GM10266 (cell line): Measurements from ENCODE around the gene CDCA3.
"Not testable (repeated sequence)": the region's sequence is repeated elsewhere in the genome, so short reads cannot be mapped to it uniquely, and the experiment has no call there.

ENCODE experiments used
- DNase-seq: peaks from one replicate; pipeline ENCODE4 v3.0.0; 2012; ENCODE audit errors: extremely low spot score
- TF ChIP-seq, protein P1 (sequence below): IDR thresholded peaks from 2 replicates; pipeline ENCODE4 v1.5.1; 2012; ENCODE audit warnings: mild to moderate bottlenecking, low read depth; ENCODE audit not compliant: control insufficient read depth, insufficient read depth; ENCODE audit errors: missing control alignments

Gene CDCA3

DNA sequence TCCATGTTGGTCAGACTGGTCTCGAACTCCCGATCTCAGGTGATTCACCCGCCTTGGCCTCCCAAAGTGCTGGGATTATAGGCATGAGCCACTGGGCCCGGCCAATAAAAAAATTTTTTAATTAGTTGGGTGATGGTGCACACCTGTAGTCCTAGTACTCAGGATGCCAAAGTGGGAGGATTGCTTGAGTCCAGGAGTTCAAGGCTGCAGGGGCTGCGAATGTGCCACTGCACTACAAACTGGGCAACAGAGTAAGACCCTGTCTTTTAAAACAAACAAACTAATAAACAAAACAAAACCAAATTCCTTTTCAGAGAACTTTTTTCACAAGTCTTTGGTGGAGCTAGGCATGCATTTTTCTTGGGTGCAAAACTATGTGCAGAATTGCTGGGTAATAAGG lies 32.2 kb upstream of the CDCA3 start:
- DNase-seq = no peak
- TF ChIP-seq, protein P1, sequence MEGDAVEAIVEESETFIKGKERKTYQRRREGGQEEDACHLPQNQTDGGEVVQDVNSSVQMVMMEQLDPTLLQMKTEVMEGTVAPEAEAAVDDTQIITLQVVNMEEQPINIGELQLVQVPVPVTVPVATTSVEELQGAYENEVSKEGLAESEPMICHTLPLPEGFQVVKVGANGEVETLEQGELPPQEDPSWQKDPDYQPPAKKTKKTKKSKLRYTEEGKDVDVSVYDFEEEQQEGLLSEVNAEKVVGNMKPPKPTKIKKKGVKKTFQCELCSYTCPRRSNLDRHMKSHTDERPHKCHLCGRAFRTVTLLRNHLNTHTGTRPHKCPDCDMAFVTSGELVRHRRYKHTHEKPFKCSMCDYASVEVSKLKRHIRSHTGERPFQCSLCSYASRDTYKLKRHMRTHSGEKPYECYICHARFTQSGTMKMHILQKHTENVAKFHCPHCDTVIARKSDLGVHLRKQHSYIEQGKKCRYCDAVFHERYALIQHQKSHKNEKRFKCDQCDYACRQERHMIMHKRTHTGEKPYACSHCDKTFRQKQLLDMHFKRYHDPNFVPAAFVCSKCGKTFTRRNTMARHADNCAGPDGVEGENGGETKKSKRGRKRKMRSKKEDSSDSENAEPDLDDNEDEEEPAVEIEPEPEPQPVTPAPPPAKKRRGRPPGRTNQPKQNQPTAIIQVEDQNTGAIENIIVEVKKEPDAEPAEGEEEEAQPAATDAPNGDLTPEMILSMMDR = no peak

DNA sequence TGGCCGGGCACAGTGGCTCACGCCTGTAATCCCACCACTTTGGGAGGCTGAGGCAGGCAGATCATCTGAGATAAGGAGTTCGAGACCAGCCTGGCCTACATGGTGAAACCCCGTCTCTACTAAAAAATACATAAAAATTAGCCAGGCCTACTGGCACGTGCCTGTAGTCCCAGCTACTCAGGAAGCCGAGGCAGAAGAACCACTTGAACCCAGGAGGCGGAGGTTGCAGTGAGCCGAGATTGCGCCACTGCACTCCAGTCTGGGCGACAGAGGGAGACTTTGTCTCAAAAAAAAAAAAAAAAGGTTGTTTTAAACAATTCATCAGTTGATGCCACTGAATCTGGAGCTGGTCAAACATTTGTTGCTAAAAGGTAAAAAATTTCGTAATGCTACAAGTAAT lies 28.7 kb upstream of the CDCA3 start:
- not testable (repeated sequence) for DNase-seq

DNA sequence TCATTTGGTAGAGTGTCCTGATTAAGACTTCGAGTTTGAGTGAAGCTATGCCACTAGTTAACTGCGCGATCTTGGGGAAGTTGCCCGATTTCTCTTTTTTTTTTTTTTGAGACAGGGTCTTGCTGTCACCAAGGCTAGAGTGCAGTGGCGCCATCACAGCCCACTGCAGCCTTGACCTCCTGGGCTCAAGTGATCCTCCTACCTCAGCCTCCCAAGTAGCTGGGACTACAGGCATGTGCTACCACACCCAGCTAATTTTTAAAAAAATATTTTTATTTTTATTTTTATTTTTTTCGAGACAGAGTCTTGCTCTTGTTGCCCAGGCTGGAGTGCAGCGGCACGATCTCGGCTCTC lies 22.9 kb upstream of the CDCA3 start:
- DNase-seq = not testable (repeated sequence)

DNA sequence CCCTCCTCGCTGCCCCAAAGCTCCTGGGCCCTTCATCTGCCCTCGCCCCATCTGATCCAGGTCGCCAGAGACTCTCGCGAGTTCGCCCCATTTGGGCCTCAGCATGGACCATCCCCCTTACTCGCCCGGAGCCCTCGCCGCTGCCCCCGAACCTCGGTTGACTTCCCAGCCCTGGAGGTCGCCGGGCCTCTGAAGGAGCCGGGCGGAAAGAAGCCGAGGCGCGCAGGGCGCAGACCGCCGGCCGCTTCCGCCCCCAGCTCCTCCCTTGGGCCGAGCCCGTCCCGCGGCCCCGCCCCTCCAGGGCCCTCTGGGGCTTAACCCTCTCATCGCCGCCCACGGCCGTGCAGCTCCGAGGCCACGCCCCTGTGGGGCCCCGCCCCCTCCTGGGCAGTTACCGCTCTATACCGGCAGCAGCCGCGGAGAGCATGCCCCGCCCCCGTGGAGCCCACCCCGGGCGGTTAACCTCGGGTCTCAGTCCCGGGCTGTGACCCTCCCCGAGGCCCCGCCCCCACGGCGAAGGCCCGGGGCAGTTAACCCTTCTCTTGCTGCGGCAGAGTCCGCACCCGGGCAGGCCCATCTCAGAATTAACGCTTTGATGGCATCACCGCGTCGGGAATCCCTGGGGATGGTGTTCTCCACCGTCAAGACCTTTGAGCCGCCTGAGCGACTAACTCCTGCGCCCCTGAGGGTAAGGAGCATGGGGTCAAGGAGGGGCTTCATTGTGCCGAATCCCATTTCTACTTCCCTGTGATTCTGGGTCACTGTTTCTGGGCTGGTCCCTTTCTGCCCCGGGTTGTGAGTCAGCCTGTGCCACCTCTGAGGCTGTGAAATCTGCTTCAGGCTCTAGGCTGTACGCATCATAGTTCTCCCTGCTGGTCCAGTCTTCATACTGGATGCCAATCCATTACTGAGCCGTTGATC lies 22.3 kb upstream of the CDCA3 start, which contains the start of gene SPSB2:
Gene SPSB2, minus strand, starts transcription at position 210 of the 921 bp plus-strand sequence. CDS start 402 bp downstream, outside the sequence.
- TF ChIP-seq, protein P1 = no peak
- DNase-seq = peak; percentile 97

DNA sequence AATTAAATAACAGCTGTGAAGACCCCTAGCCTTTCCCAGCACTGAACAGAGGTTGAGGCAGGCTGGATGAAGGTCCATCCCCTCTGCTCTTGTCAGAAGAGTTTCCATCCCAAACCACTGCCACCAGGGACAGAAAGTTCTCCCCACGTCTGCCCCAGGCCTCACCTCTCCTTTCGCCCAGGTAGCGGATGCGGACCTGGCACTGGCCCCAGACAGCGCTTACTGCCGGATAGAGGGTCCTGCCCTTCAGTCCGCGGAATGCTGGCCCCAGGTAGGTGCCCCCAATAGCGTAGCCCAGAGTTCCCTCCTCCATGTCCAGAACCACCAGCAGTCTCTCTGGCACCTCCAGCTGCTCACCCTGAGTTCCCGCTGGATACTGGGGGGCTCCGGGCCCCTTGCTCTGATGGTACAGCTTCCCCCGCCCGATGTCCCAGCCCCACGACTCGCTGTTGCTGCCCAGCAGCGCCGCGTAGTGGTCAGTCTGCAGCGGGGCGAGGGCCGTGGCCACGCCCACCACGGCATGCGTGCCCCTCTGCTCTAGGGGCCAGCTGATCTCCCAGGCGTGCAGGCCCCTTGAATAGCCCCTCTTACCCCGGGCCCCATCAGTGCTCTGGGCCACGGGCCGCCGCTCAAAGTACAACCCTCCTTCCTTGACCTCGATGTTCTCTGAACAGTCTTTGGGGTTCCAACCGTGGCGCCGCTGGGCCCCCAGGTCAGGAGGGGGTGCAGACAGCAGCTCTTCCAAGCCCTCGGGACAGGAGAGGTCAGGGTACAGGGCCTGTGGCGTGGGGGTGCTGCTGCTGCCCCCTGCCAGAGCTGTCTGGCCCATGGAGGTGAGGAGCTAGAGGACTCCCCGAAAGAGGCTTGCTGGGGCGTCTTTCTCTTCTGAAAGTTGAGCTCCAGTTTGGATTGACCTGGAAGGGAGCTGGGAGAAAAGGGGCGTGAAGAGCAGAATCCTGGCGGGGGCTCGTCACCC lies 21.3 kb upstream of the CDCA3 start:
- TF ChIP-seq, protein P1 = peak; percentile 100
- DNase-seq = peak; percentile 90

DNA sequence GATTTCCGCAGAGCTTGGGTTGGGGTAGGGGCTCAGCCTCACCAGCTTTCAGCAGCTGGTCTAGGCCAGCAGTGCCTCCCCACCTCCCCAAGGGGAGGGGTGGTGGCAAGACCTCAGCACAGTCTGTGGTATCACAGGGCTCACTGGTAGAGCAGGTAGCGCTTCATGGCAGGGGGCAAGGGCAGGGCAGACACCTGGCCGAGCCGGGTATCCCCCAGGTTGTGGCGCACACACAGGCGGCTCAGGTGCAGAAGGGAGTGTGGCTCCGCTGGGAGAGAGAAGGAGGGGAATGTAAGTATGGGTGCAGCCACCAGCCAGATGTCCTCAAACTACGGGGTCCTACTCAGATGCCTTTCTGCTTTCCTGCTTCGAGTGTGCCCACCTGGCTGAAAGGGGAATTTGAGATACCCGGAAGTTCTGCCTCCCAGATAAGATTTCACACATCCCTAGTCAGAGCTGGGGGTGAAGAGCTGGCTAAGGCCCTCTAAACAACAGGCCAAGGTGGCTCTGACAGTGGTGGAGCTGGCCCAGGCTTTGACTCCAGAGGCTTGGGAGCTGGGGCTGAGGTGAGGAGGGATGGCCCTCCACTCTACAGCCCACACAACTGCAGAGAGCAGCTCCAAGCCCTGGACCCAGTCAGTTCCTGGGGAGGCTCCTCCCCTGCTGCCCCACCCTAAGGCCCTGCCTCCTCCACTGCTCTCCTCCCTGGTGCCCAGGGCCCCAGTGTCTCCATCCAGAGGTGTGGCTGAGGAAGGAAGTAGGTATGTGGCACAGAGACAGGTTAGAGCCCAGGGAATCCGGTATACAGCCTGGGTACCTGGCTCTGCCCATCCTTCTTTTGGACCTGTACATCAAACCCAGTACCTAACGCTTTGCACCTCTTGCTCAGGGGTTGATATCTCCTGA lies 20.2 kb upstream of the CDCA3 start:
- peak; percentile 57 for DNase-seq
- TF ChIP-seq, protein P1 = no peak

DNA sequence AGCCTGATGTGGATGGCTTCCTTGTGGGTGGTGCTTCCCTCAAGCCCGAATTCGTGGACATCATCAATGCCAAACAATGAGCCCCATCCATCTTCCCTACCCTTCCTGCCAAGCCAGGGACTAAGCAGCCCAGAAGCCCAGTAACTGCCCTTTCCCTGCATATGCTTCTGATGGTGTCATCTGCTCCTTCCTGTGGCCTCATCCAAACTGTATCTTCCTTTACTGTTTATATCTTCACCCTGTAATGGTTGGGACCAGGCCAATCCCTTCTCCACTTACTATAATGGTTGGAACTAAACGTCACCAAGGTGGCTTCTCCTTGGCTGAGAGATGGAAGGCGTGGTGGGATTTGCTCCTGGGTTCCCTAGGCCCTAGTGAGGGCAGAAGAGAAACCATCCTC lies 19.2 kb upstream of the CDCA3 start:
- not testable (repeated sequence) for DNase-seq
